Testis (tissue), 3 donors: Measurements from ENCODE around the gene IMMP2L. TPM values are rescaled to one million over a fixed set of nuclear protein-coding genes. Genes with fewer than 3 reads are reported as not detected.

Source experiments
- DNase-seq: peaks from one replicate; pipeline ENCODE4 v3.0.0-alpha.2; 2019
- H3K27ac ChIP-seq, 2 donors: fragments of 200-600 bp; sonication (generic); one replicate each; pipeline ENCODE4 v1.5.1; 2019
- H3K27me3 ChIP-seq: fragments of 200-600 bp; sonication (generic); one replicate; pipeline ENCODE4 v1.5.1; 2019
- H3K36me3 ChIP-seq: fragments of 200-600 bp; sonication (generic); one replicate; pipeline ENCODE4 v1.5.1; 2017; ENCODE audit warnings: low read depth; ENCODE audit errors: missing control alignments
- H3K4me1 ChIP-seq: fragments of 200-600 bp; sonication (generic); one replicate; pipeline ENCODE4 v1.5.1; 2019
- H3K4me3 ChIP-seq, 2 donors: fragments of 200-600 bp; sonication (generic); one replicate each; pipeline ENCODE4 v1.5.1; 2017 to 2019
- H3K9me3 ChIP-seq: fragments of 200-600 bp; sonication (generic); one replicate; pipeline ENCODE4 v1.5.1; 2017
- POLR2A ChIP-seq: fragments of 450-650 bp; IDR thresholded peaks from one replicate; pipeline ENCODE4 v1.6.1; 2017; ENCODE audit warnings: antibody characterized with exemption, mild to moderate bottlenecking, moderate library complexity
- WGBS, 2 donors: methylation state at CpG; one replicate each; pipeline ENCODE4 v1.1.5; 2018; 5-methylcytosine and 5-hydroxymethylcytosine counted together
- intact Hi-C: fragments of 100-400 bp; cut with DNase I; formaldehyde crosslinking; loops from one replicate; pipeline ENCODE4 v1.15.1; 2023; ENCODE audit warnings: low total_unique reads
- polyA plus RNA-seq: library from polyadenylated mRNA; stranded (reverse); fragments of 350-450 nt; fragmentation: Illumina TruSeq; extraction: RNeasy Lipid Tissue Mini Kit (QIAGEN cat#74804); gene quantifications from one replicate; pipeline ENCODE4 v1.2.3, GENCODE V29; 2014; ENCODE audit warnings: low read depth, low replicate concordance; ENCODE audit not compliant: insufficient read depth
- total RNA-seq, 2 donors: library from RNA; depleted of rRNA; stranded (reverse); fragments of >200 nt; gene quantifications; one replicate each; pipeline ENCODE4 v1.2.3, GENCODE V29; 2016
- TF ChIP-seq, protein P1 (sequence below), 3 experiments: fragments of 450-650 bp in 2 of 3; fragments of 200-600 bp in 1 of 3; sonication (generic) in 1 of 3; IDR thresholded peaks; one replicate each; pipeline ENCODE4 v1.5.1; 2016 to 2019; ENCODE audit warnings: antibody characterized with exemption in 3 of 3, mild to moderate bottlenecking in 2 of 3, moderate library complexity in 1 of 3

IMMP2L gene
- total and polyA plus RNA-seq, 3 donors from 2014 or later: 10.7 to 12.4 (median 11.2) TPM

DNA sequence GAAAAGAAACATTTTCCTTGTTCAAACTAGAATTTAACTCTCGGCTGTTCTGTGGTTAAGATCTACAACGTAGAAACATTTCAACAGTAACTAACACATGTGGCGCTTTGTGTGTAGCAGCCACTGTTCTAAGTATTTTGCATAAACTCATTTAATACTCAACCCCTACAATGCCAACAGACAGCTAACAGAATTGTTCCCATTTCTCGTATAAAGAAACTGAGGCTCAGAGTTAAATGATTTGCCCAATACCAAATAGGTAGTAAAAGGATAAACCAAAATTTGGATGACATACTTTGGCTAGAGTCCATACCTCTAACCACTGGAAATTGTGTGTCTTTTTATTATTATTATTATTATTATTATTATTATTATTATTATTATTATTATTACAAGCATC, 543.8 kb downstream of the IMMP2L start:
- intact Hi-C loops: no loop called here
- Histone ChIP-seq H3K36me3 (no peaks in the 10 kb centered on the region), H3K27me3 (no peaks in the 10 kb centered on the region), H3K27ac (no peak overlapping the region), H3K9me3 (no peaks in the 10 kb centered on the region), H3K4me3 (no peak overlapping the region), H3K4me1 (no peaks in the 10 kb centered on the region)
- no peak for DNase-seq
- TF ChIP-seq, protein P1, sequence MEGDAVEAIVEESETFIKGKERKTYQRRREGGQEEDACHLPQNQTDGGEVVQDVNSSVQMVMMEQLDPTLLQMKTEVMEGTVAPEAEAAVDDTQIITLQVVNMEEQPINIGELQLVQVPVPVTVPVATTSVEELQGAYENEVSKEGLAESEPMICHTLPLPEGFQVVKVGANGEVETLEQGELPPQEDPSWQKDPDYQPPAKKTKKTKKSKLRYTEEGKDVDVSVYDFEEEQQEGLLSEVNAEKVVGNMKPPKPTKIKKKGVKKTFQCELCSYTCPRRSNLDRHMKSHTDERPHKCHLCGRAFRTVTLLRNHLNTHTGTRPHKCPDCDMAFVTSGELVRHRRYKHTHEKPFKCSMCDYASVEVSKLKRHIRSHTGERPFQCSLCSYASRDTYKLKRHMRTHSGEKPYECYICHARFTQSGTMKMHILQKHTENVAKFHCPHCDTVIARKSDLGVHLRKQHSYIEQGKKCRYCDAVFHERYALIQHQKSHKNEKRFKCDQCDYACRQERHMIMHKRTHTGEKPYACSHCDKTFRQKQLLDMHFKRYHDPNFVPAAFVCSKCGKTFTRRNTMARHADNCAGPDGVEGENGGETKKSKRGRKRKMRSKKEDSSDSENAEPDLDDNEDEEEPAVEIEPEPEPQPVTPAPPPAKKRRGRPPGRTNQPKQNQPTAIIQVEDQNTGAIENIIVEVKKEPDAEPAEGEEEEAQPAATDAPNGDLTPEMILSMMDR (IDR thresholded peaks at IDR 0.05): no peak
- no peak for TF ChIP-seq POLR2A
- 99% methylated on average over 4 of the region's 4 CpGs for WGBS, 2 donors

DNA sequence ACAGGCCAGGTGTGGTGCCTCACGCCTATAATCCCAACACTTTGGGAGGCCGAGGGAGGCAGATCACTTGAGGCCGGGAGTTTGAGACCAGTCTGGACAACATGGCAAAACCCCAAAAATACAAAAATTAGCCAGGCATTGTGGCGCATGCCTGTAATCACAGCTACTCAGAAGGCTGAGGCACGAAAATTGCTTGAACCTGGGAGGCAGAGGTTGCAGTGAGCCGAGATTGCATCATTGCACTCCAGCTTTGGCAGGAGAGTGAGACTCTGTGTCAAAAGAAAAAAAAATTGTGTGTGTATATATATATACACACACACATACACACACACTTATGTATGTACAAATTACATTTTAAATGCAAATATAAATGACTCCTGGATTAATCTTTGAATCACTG, 548.2 kb downstream of the IMMP2L start:
- no peak overlapping the region for H3K27ac ChIP-seq
- DNase-seq: no peak

DNA sequence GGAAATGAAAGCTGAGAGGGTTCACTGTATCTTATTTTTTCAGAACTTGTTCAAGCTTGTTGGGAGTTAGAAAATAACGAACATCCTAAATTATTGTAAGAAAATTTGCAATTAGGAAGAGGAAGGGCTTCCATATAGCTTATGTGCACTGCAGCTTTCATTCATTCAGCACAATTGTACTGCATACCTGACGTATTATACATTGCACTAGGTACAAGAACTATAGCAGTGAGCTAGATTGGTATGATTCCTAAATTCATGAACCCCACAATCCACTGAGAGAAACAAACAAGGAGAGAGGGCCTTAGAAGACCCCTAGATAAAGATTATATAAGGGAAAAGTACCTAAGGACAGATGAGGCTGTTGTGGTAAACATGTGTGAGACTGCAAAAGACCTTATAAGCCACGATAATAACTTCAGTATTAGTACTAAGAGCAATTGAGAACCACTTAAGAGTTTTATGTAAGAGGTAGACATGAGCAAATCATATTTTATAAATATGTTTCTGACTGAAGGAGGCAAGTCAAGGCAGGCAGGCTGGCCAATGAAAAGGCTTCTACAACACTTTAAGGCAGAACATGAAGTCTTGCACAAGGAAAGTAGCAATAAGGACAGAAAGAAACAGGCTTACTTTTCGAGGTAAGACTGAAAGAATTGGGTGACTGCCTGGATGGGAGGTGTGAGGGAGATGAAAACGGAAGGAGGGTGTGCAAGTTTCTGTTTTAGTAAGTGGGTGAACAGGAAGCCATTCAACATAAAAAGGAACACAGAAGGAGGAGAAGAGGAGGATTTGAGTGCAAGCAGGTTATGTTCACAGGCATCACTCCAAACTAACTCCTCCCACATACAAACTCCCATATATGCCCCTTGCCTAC, 549.3 kb downstream of the IMMP2L start:
- DNase-seq: no peak
- Histone ChIP-seq H3K36me3 (no peaks in the 10 kb centered on the region), H3K4me1 (no peaks in the 10 kb centered on the region), H3K9me3 (no peaks in the 10 kb centered on the region), H3K4me3 (no peak overlapping the region), H3K27ac (no peak overlapping the region), H3K27me3 (no peaks in the 10 kb centered on the region)
- TF ChIP-seq, protein P1 (IDR thresholded peaks at IDR 0.05): no peak
- TF ChIP-seq POLR2A: no peak
- intact Hi-C loops: no loop called here
- WGBS, 2 donors: 71 to 74% methylated on average over 5 of the region's 5 CpGs

More for the DNA sequence above, 548.2 kb downstream of the IMMP2L start:
- no peak for TF ChIP-seq POLR2A
- TF ChIP-seq, protein P1 (IDR thresholded peaks at IDR 0.05): no peak
- no peaks in the 10 kb centered on the region for H3K9me3 ChIP-seq
- H3K36me3 ChIP-seq: no peaks in the 10 kb centered on the region
- intact Hi-C loops: no loop called here
- 87 to 93% methylated on average over 6 of the region's 6 CpGs for WGBS, 2 donors
- H3K4me1 ChIP-seq: no peaks in the 10 kb centered on the region
- no peaks in the 10 kb centered on the region for H3K27me3 ChIP-seq
- H3K4me3 ChIP-seq: no peak overlapping the region

DNA sequence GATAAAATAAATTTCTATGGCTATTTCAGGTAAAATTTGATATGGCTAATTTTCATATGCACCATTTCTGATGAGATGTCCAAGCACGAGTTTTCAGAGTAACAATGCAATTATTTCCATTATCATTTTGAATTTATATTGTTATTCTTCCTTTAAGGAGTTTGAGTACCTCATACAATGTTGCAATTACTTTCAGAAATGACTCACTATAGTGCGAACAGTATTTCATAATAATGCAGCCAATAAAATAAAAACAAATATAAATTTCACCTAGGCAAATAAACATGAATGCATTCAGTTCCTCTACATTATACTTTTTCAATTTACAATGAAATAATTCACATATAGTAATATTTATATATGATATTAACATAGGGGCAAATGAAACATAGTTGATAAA, 550.1 kb downstream of the IMMP2L start:
- Histone ChIP-seq H3K27me3 (no peaks in the 10 kb centered on the region), H3K36me3 (no peaks in the 10 kb centered on the region), H3K4me3 (no peak overlapping the region), H3K4me1 (no peaks in the 10 kb centered on the region), H3K9me3 (no peaks in the 10 kb centered on the region), H3K27ac (no peak overlapping the region)
- intact Hi-C loops: no loop called here
- no peak for DNase-seq
- TF ChIP-seq, protein P1 (IDR thresholded peaks at IDR 0.05): no peak
- no peak for TF ChIP-seq POLR2A
- 61 to 67% methylated on average over 2 of the region's 2 CpGs for WGBS, 2 donors

DNA sequence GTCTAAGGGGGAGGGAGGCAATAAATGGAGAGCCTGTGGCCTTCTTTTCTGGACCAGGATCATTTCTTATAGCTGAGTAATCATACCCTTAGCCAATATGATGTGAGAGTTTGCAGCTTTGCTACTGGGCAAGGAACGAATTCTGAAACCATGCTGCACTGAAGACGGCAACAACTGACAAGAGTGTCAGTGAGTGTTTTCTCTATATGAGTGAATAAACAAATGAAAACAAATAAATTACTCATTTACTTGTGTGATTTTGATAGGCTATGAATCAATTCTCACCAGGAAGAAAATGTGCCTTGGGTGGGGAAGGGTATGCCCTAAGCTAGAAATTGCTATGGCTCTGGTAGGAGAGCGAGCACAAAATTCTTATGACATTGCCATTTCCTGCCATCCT, 550.8 kb downstream of the IMMP2L start:
- Histone ChIP-seq H3K9me3 (no peaks in the 10 kb centered on the region), H3K4me3 (no peak overlapping the region), H3K36me3 (no peaks in the 10 kb centered on the region), H3K27me3 (no peaks in the 10 kb centered on the region), H3K4me1 (no peaks in the 10 kb centered on the region), H3K27ac (no peak overlapping the region)
- no peak for TF ChIP-seq POLR2A
- TF ChIP-seq, protein P1 (IDR thresholded peaks at IDR 0.05): no peak
- 94% methylated on average over 3 of the region's 3 CpGs for WGBS, 2 donors
- intact Hi-C loops: no loop called here
- DNase-seq: no peak
